ENCODE results near the gene BPIFA3. TPM values are rescaled to one million over a fixed set of nuclear protein-coding genes. Genes with fewer than 3 reads are reported as not detected.

The BPIFA3 gene
- total and polyA plus RNA-seq, 2 of the 13 experiments (the other 11 are each of a cell fraction or from before 2014, with no cell fraction given) = not detected

GRCh38 chr20:33233129-33233774 lies 16.1 kb downstream of the BPIFA3 start (continued):
- TF ChIP-seq ZSCAN20 (CRISPR knock-in tag; IDR thresholded peaks at IDR 0.05; ENCODE audit: borderline replicate concordance) (no peak), RELA (CRISPR knock-in tag; IDR thresholded peaks at IDR 0.05) (no peak), ZNF251 (CRISPR knock-in tag; IDR thresholded peaks at IDR 0.05) (no peak), GRHL1 (CRISPR knock-in tag; conservative IDR thresholded peaks at IDR 0.05) (no peak), ZBTB4 (CRISPR knock-in tag; IDR thresholded peaks at IDR 0.05; ENCODE audit: borderline replicate concordance) (no peak), RAD51 (IDR thresholded peaks at IDR 0.05; ENCODE audit: borderline replicate concordance) (no peak), SMC3 (IDR thresholded peaks at IDR 0.05; ENCODE audit: low read length) (peak; percentile 23; the same call in 1 of the 2 replicates), ZNF275 (CRISPR knock-in tag; IDR thresholded peaks at IDR 0.05; ENCODE audit: borderline replicate concordance) (no peak), ZMYM4 (CRISPR knock-in tag; IDR thresholded peaks at IDR 0.05) (no peak), TBP (CRISPR knock-in tag; IDR thresholded peaks at IDR 0.05) (no peak), IRX3 (CRISPR knock-in tag; IDR thresholded peaks at IDR 0.05; ENCODE audit: borderline replicate concordance, low read depth) (no peak), ZNF770 (CRISPR knock-in tag; IDR thresholded peaks at IDR 0.05) (no peak)
- TF ChIP-seq, protein P1, sequence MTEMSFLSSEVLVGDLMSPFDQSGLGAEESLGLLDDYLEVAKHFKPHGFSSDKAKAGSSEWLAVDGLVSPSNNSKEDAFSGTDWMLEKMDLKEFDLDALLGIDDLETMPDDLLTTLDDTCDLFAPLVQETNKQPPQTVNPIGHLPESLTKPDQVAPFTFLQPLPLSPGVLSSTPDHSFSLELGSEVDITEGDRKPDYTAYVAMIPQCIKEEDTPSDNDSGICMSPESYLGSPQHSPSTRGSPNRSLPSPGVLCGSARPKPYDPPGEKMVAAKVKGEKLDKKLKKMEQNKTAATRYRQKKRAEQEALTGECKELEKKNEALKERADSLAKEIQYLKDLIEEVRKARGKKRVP (CRISPR knock-in tag; IDR thresholded peaks at IDR 0.05) = no peak
- TF ChIP-seq, protein P2, sequence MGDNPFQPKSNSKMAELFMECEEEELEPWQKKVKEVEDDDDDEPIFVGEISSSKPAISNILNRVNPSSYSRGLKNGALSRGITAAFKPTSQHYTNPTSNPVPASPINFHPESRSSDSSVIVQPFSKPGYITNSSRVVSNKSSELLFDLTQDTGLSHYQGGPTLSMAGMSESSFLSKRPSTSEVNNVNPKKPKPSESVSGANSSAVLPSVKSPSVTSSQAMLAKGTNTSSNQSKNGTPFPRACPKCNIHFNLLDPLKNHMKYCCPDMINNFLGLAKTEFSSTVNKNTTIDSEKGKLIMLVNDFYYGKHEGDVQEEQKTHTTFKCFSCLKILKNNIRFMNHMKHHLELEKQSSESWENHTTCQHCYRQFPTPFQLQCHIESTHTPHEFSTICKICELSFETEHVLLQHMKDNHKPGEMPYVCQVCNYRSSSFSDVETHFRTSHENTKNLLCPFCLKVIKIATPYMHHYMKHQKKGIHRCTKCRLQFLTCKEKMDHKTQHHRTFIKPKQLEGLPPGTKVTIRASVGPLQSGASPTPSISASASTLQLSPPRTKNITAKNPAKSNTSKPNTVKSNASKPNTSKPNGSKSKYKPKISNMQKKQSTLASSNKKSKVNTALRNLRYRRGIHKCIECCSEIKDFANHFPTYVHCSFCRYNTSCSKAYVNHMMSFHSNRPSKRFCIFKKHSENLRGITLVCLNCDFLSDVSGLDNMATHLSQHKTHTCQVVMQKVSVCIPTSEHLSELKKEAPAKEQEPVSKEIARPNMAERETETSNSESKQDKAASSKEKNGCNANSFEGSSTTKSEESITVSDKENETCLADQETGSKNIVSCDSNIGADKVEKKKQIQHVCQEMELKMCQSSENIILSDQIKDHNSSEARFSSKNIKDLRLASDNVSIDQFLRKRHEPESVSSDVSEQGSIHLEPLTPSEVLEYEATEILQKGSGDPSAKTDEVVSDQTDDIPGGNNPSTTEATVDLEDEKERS (CRISPR knock-in tag; IDR thresholded peaks at IDR 0.05) = no peak
- TF ChIP-seq, protein P3, sequence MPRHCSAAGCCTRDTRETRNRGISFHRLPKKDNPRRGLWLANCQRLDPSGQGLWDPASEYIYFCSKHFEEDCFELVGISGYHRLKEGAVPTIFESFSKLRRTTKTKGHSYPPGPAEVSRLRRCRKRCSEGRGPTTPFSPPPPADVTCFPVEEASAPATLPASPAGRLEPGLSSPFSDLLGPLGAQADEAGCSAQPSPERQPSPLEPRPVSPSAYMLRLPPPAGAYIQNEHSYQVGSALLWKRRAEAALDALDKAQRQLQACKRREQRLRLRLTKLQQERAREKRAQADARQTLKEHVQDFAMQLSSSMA (CRISPR knock-in tag; IDR thresholded peaks at IDR 0.05) = 0 out of 2 replicates have a peak, but pooled peaks have one; percentile 46

Data from HepG2 (cell line).